Measurements from ENCODE around the gene USP44. TPM values are rescaled to one million over a fixed set of nuclear protein-coding genes. Genes with fewer than 3 reads are reported as not detected.
A peak's percentile ranks its signal among the peaks of the same experiment; 100 is the strongest.

The USP44 gene
- total and polyA plus RNA-seq, 2 of the 13 experiments (the other 11 are each of a cell fraction or from before 2014, with no cell fraction given), result 0.05 to 0.07 TPM

GRCh38 chr12:95473884-95474659 lies 77.2 kb downstream of the USP44 start, which contains the start of gene METAP2 (continued):
- no peak for TF ChIP-seq CBX2 (IDR thresholded peaks at IDR 0.05; ENCODE audit: low read depth, low read length)
- peak; percentile 24; the same call in 1 of the 2 replicates for TF ChIP-seq CBX2 (CRISPR knock-in tag; IDR thresholded peaks at IDR 0.05; ENCODE audit: low read depth)
- peak; percentile 72 for TF ChIP-seq PITX1 (CRISPR knock-in tag; IDR thresholded peaks at IDR 0.05)
- 0 out of 2 replicates have a peak, but pooled peaks have one; percentile 63 for TF ChIP-seq ATAD3A (CRISPR knock-in tag; IDR thresholded peaks at IDR 0.05)
- TF ChIP-seq ZNF577 (CRISPR knock-in tag; IDR thresholded peaks at IDR 0.05; ENCODE audit: borderline replicate concordance, low read depth), result no peak
- TF ChIP-seq MTA1 (CRISPR knock-in tag; IDR thresholded peaks at IDR 0.05; ENCODE audit: borderline replicate concordance), result peak; percentile 41; the same call in 1 of the 2 replicates
- TF ChIP-seq ZNF430 (CRISPR knock-in tag; IDR thresholded peaks at IDR 0.05), result peak; percentile 94
- no peak for TF ChIP-seq CEBPB (IDR thresholded peaks at IDR 0.05; ENCODE audit: borderline replicate concordance, low read depth, low read length)
- peak; percentile 97 for TF ChIP-seq POGZ (CRISPR knock-in tag; IDR thresholded peaks at IDR 0.05)
- no peak for TF ChIP-seq SIN3B (IDR thresholded peaks at IDR 0.05; ENCODE audit: low read length)
- TF ChIP-seq HBP1 (CRISPR knock-in tag; IDR thresholded peaks at IDR 0.05; ENCODE audit: low read depth), result peak; percentile 94; the same call in 1 of the 2 replicates
- TF ChIP-seq ZNF549 (CRISPR knock-in tag; IDR thresholded peaks at IDR 0.05), result 0 out of 2 replicates have a peak, but pooled peaks have one; percentile 20
- no peak for TF ChIP-seq NCOA5 (CRISPR knock-in tag; IDR thresholded peaks at IDR 0.05)
- TF ChIP-seq RCOR2 (CRISPR knock-in tag; IDR thresholded peaks at IDR 0.05), result no peak
- no peak; the same call in 1 of the 2 replicates for TF ChIP-seq ZNF619 (CRISPR knock-in tag; IDR thresholded peaks at IDR 0.05)
- TF ChIP-seq ZNF101 (CRISPR knock-in tag; IDR thresholded peaks at IDR 0.05; ENCODE audit: borderline replicate concordance, low read depth), result no peak
- TF ChIP-seq, protein P1, sequence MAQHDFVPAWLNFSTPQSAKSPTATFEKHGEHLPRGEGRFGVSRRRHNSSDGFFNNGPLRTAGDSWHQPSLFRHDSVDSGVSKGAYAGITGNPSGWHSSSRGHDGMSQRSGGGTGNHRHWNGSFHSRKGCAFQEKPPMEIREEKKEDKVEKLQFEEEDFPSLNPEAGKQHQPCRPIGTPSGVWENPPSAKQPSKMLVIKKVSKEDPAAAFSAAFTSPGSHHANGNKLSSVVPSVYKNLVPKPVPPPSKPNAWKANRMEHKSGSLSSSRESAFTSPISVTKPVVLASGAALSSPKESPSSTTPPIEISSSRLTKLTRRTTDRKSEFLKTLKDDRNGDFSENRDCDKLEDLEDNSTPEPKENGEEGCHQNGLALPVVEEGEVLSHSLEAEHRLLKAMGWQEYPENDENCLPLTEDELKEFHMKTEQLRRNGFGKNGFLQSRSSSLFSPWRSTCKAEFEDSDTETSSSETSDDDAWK (CRISPR knock-in tag; IDR thresholded peaks at IDR 0.05), result no peak
- TF ChIP-seq, protein P2, sequence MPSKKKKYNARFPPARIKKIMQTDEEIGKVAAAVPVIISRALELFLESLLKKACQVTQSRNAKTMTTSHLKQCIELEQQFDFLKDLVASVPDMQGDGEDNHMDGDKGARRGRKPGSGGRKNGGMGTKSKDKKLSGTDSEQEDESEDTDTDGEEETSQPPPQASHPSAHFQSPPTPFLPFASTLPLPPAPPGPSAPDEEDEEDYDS (CRISPR knock-in tag; IDR thresholded peaks at IDR 0.05), result peak; percentile 94
- TF ChIP-seq ZNF484 (CRISPR knock-in tag; IDR thresholded peaks at IDR 0.05; ENCODE audit: borderline replicate concordance, low read depth), result no peak
- peak; percentile 73; the same call in 2 of the 3 replicates for TF ChIP-seq MXI1 (IDR thresholded peaks at IDR 0.05; ENCODE audit: borderline replicate concordance, low read depth, low read length)
- 0 out of 2 replicates have a peak, but pooled peaks have one; percentile 19 for TF ChIP-seq ZNF557 (CRISPR knock-in tag; IDR thresholded peaks at IDR 0.05)
- TF ChIP-seq ZNF343 (CRISPR knock-in tag; IDR thresholded peaks at IDR 0.05), result no peak
- peak; percentile 33; the same call in 1 of the 2 replicates for TF ChIP-seq ZNF782 (CRISPR knock-in tag; IDR thresholded peaks at IDR 0.05; ENCODE audit: borderline replicate concordance)
- peak; percentile 78 for TF ChIP-seq NKX3-1 (CRISPR knock-in tag; IDR thresholded peaks at IDR 0.05)
- TF ChIP-seq, protein P3, sequence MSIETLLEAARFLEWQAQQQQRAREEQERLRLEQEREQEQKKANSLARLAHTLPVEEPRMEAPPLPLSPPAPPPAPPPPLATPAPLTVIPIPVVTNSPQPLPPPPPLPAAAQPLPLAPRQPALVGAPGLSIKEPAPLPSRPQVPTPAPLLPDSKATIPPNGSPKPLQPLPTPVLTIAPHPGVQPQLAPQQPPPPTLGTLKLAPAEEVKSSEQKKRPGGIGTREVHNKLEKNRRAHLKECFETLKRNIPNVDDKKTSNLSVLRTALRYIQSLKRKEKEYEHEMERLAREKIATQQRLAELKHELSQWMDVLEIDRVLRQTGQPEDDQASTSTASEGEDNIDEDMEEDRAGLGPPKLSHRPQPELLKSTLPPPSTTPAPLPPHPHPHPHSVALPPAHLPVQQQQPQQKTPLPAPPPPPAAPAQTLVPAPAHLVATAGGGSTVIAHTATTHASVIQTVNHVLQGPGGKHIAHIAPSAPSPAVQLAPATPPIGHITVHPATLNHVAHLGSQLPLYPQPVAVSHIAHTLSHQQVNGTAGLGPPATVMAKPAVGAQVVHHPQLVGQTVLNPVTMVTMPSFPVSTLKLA (IDR thresholded peaks at IDR 0.05), result peak; percentile 36; the same call in 1 of the 2 replicates
- peak; percentile 91 for TF ChIP-seq HOXA3 (CRISPR knock-in tag; IDR thresholded peaks at IDR 0.05)
- peak; percentile 82; the same call in 1 of the 2 replicates for TF ChIP-seq ZNF720 (CRISPR knock-in tag; IDR thresholded peaks at IDR 0.05)
- TF ChIP-seq ZNF251 (CRISPR knock-in tag; IDR thresholded peaks at IDR 0.05), result 0 out of 2 replicates have a peak, but pooled peaks have one; percentile 9

All from HepG2 (cell line).